KG1 (cell line): ENCODE measurements around the gene CD22.
"Not testable (repeated sequence)": the region's sequence is repeated elsewhere in the genome, so short reads cannot be mapped to it uniquely, and the experiment has no call there.

Source experiments
- DNase-seq: peaks from one replicate; lab custom pipeline; 2025; lab: John Stamatoyannopoulos, UW

The CD22 gene

DNA sequence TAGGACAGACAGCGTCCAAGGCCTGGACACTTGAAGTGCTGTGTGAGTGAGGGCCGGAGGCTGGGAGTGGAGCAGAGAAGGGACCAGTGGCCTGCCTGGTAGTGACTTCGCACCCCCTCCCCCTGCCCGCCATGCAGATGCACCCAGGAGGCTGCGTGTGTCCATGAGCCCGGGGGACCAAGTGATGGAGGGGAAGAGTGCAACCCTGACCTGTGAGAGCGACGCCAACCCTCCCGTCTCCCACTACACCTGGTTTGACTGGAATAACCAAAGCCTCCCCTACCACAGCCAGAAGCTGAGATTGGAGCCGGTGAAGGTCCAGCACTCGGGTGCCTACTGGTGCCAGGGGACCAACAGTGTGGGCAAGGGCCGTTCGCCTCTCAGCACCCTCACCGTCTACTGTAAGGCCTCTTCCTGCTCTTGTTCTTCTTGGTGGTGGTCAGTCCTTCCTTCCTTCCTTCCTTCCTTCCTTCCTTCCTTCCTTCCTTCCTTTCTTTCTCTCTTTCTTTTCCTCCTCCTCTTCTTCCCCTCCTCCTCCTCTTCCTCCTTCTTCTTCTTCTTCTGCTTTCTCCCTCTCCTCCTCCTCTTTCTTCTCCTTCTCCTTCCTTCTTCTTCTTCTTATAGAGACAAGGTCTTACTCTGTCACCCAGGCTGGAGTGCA, 12.7 kb downstream of the CD22 start:
- DNase-seq, result no peak

DNA sequence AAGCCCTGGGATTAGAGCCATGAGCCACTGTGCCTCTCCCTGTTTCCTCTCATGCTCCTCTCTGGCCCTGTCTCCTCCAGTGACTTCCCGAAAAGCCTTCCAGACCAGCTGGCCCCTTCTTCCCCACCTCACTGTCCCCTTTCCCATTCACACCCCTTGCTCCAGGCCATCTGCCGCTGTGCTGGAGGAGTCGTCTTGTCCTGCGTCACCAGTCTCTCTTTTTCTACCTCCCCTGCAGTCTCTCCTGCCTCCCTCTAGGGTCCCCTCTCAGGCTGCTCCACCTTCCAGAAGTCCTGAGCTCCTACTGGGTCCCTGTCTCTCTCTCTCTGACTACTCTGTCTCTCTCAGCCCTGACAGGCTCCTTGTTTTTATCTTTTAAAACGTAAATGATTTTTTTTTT, 13.4 kb downstream of the CD22 start:
- no peak for DNase-seq

DNA sequence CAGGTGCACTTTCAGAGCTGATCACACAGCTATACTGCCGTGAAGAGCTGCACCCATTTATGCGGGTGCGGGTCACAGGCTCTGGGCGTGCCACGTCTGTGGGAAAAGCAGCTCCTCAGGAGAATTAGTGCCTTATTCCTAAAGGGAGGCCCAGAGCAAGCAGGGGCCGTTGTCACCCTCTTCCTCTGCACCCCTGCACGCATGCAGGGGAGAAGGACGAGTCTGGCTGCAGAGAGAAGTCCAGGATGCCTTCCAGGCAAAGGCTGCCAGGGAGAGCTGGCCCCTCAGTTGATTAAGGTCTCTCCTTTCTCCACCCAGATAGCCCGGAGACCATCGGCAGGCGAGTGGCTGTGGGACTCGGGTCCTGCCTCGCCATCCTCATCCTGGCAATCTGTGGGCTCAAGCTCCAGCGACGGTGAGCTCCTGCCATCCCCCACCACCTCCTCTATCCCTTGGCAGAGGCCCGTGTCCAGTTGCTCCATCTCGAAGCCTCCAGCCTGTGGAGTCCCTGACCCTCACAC, 15.6 kb downstream of the CD22 start:
- no peak for DNase-seq

DNA sequence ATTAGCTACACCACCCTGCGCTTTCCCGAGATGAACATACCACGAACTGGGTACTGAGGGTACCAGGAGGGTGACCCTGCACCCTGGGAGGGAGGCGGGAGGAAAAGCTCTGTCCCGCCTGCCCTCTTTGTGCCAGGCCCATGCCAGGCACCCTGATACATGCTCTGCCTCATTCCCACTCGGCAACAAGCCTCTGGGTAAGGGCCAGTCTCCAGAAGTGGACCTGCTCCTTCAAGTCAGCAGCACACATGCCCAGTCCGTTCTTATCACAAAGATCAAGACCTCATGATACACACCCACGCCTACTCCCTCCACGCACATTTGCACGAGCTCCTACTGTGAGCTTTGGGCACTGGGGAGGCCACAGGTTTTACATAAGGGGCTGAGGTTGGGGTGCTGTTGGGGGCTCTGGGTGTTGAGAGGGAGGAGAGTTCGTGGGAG, 16.7 kb downstream of the CD22 start:
- no peak for DNase-seq

DNA sequence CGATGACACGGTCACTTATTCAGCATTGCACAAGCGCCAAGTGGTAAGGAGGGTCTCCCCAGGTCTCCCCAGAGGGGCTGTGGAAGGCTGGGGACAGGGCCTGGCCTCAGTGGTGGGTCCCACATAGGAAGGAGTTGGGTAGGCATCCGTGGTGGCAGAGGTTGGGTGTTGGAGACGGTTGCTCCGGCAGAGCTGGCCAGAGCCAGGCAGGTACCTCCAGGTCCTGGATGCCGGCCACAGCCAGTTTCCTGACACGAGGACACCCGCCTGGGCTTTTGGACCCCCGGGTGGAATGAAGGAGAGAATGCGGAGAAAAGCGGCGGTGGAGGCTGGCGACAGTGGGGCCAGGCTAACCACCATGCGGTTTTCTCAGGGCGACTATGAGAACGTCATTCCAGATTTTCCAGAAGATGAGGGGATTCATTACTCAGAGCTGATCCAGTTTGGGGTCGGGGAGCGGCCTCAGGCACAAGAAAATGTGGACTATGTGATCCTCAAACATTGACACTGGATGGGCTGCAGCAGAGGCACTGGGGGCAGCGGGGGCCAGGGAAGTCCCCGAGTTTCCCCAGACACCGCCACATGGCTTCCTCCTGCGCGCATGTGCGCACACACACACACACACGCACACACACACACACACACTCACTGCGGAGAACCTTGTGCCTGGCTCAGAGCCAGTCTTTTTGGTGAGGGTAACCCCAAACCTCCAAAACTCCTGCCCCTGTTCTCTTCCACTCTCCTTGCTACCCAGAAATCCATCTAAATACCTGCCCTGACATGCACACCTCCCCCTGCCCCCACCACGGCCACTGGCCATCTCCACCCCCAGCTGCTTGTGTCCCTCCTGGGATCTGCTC, 17.4 kb downstream of the CD22 start:
- DNase-seq, result peak; percentile 31

DNA sequence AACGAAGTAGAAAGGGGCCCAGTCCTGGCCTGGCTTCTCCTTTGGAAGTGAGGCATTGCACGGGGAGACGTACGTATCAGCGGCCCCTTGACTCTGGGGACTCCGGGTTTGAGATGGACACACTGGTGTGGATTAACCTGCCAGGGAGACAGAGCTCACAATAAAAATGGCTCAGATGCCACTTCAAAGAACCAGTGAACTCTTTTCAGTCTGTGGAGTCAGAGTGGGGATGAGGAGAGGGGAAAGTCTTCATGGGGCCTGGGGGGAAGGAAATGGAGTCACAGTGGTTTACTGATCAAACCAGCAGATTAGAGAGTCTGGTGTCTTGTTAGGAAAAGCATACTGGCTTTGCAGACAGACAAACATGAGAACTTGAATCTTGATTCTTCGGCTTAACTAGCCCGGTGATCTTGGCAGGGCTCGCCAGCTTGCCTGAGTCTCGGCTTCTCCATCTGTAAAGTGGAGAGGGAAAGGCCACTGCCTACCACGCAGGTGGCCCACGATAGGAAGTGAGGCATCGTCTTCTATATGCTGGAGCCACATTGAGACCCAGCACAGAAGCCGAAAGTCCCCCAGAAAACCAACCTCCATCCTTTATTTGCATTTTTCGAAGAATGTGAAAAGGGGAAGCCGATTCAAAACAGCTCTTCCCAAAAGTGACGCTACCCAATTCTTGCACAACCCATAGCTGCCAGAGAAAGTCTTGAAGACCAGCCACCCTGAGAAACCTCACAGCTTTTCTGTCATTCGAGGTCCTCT, 18.4 kb downstream of the CD22 start, which contains the start of gene FFAR1:
TSS of gene FFAR1 (plus strand) at position 732 of the 759 bp plus-strand sequence. CDS start 3,650 bp downstream, outside the sequence.
- DNase-seq, result peak; percentile 53

DNA sequence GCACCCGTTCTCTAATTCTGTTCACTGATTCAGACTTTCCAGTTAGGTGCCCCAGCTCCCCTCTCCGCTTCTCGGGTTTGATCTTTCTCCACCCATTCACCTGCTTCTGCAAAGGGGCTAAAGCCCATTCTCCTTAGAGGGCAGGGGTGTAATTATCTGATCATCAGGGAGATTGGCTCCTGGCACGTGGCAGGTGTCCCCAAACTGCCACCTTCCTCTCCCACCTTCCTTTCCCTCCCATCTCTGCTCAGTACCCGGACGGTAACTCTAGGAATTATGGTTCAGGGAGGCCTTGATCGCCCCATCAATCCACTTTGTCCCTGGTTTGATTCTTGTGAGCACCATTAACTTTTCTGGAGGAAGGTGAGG, 18.9 kb downstream of the CD22 start:
- DNase-seq, result no peak

DNA sequence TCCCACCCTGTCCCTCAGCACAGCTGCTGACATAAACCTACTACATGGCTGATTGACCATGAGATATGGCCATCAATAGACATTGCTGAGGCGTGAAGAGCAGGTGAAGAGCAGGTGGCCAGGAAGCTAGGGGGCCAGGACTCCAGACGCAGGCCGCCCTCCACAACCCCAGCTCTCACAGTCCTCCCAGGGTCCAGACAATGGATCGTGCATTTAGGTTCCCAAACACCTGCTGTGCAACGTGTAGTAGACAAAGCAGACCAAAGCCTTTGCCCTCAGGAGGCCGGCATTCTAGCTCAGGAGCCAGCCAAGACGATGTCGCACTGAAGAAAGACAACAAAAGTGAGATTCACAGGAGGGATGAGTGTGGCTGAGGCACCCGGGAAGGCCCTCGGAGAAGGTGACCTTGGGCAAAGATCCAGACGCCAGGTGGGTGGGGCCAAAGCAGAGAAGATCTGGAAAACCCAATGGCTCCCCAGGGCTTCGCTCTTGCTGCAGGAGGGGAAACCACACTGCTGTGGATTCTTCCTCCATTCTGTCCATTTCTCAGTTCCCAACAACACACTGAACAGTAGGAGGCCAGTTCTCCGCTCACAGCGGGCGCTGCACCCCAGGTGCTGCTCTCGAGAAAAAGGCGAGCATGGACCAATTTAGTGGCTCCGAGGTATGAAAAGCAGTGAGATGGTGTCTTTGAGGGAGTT, 20.1 kb downstream of the CD22 start:
- DNase-seq, result no peak

DNA sequence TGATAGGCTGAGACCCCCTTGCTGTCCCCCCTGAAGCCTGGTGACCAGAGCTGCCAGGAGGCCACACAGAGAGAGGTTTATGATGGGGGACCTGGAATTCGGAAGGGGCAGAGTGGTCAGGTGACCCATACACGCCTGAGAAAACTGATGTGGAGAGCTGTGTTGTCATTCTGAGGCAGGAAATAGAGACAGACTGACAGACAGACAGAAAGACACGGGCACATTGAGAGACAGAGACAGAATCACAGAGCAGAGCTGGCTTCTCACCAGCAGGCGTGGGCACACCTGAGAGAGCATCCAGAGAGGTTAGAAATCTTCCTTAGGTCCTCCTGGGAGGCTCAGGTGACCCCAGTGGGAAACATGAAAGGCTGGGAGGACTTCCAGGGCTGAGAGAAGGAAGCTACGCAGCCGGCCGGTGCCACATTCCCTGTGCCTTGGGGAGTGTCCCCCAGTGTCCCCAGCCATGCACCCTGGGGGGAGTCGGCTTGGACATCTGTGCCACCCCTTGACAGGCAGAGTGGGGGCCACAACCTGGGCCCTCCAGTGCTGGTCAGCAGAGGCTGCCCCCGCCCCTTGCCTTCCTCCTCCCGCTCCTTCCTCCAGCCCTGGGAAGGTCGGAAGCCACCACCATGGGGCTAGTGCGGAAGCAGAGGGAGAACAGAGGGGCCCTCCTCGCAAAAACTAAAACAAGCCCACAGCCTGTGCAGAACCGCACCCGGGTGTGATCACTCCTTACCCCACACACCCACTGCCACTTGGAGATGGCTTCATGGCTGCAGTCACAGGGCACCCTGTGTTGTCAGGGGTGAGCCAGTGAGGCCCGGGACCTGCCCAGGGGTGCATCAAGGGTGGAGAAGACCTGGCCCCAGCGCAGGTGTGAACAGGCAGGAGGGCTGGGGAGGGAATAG, 20.9 kb downstream of the CD22 start:
- DNase-seq, result no peak

DNA sequence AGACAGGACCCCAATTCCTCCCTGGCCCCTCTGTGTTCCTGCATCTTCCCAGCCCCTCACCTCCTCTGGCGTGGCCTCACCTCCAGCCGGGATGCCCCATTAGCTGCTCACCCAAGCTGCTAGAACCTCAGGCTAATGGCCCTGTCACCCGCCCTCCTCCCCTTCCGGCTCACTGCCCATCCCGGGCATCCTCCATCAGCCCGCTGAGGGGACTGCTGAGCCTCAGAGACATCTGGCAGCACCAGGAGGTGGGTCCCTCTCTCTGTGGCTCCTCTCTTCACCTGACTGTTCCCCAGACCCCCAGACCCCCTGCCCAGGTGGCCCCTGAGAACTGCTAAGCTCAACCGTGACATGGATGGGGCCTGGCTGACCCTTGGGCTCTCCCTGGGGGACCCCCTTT, 21.6 kb downstream of the CD22 start:
- no peak for DNase-seq

DNA sequence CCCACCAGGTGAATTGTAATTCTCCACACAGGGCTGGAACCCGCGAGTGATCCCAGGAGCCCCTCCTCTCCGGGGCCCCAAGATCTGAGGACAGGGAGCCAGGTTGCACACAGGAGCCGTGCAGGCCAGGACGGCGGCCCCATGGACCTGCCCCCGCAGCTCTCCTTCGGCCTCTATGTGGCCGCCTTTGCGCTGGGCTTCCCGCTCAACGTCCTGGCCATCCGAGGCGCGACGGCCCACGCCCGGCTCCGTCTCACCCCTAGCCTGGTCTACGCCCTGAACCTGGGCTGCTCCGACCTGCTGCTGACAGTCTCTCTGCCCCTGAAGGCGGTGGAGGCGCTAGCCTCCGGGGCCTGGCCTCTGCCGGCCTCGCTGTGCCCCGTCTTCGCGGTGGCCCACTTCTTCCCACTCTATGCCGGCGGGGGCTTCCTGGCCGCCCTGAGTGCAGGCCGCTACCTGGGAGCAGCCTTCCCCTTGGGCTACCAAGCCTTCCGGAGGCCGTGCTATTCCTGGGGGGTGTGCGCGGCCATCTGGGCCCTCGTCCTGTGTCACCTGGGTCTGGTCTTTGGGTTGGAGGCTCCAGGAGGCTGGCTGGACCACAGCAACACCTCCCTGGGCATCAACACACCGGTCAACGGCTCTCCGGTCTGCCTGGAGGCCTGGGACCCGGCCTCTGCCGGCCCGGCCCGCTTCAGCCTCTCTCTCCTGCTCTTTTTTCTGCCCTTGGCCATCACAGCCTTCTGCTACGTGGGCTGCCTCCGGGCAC, 22.6 kb downstream of the CD22 start:
- no peak for DNase-seq

DNA sequence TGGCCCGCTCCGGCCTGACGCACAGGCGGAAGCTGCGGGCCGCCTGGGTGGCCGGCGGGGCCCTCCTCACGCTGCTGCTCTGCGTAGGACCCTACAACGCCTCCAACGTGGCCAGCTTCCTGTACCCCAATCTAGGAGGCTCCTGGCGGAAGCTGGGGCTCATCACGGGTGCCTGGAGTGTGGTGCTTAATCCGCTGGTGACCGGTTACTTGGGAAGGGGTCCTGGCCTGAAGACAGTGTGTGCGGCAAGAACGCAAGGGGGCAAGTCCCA, 23.1 kb downstream of the CD22 start:
- no peak for DNase-seq

DNA sequence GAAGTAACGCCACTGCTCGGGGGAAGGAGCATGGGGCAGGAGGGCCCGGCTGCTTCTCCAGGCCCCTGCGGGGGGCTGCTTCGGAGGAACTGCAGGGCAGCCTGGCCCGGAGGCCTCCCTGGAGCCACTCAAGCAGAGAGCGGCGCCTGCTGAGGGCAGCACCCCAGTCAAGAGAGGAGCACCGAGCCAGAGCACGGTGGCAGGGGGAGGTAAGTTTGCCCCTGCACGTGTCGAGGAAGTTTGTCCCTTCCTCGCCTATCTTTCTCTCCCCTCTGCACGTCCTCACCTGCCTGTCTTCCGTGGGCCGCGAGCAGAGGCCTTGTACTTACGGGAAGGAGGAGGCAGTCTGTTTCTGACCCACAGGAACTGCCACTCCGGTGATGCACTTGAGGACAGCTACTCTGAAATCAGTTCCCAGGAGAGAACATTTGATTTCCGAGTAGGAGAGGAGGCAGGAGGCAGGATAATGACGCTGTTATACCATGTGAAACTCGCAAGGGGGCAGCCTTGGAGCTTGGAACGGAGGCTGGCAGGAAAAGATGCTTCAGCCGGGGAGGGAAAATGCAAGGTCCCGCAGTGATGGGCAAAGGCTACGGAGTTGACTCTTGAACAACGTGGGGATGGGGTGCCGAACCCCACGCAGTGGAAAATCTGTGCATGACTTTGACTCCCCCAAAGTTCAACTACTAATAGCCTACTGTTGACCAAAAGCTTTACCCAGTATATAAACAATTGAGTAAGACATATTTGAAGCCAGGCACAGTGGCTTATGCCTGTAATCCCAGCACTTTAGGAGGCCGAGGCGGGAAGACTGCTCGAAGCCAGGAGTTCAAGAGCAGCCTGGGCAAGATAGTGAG, 23.7 kb downstream of the CD22 start:
- DNase-seq, result peak; percentile 66

DNA sequence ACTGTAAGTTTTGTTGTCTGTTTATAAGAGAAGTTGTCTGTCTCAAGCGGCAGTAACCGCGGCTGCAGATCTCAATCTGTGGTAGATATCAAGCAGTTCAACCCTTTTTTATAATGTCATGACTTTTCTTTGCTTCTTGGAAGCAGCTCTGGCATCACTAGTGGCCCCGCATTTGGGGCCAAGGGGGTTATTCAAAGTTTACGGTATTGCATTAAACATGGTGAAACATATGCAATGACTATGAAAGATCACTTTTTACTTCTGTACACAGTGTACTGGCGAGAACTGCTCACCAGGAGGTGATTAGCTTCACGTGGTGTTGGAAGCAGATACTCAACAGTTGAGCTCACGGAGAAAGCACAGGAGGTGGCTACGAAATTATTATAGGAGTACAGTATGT, 24.6 kb downstream of the CD22 start:
- no peak for DNase-seq

DNA sequence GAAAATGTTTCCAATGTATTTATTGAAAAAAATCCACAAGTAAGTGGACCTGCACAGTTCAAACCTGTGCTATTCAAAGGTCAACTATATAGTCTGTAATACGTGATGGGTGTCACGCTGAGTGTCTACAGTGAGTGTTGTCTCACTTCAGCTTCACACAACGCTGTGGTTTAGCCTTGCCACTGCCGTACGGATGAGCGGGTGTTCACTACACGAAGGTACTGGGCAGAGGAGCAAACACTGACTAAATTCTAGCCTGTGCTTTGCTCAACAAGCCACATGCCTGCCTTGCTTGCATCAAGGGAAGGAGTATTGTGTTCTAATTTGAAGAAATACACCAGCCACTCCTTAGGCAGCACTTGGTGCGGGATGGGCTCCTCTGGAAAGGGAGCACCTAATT, 25.9 kb downstream of the CD22 start:
- no peak for DNase-seq

DNA sequence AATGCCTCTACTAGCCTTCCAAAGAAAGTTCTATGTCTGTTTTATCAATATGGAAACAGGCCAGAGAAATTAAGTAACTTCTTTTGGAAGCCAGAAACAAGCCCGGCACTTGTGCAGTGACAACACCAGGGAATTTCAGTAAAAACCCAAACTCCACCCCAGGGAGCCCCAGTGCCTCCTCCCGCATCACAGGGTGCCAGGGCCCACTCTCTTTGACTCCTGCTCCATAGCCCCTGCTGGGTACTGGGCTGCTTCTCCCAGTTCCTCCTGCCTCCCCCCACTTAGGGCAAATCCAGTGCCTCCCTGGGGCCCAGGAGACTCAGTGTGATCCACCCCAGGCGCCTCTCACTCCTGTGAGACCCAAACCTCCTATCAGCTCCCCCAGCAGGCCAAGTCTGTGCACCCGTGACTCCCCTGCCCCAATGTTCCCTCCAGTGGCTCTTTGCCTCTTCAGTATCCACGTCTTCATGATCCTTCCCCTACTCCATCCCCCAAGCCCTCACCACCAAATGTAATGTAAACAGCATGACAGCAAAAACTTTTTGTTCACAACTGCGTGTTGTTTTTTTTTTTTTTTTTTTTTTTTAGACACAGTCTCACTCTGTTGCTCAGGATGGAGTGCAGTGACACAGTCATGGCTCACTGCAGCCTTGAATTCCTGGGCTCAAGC, 26.9 kb downstream of the CD22 start:
- DNase-seq, result no peak

DNA sequence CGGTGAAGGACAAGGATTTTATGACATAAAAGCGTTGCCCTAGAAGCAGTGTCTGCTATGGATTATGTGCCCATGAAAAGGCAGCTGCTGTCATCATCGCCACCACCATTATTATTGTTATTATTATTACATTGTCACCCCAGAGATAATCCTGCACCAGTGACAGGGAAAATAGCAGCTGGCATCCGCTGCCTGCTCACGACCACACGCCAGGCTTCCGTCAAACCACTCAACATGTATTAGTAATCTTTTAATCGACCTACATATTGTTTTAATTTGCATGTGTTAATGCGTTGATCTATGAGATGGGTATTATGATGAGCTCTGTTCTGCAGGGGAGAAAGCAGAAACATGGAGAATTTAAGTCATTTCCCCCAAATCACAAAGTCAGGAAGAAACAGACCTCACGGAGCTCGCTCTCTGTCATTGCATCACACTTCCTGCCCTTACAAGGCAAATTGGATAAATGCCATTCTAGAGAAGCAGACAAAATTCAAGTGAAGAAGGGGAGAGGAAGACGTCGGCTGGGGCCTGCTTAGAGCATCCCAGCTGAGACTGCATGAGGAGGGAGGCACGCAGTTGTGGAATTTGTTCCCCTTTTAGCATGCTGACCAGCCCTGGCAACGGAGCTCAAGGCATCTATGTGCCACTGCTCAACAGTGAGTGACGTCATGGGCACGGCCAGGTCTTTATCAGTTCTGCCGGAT, 29.0 kb downstream of the CD22 start, which contains the start of gene FFAR3:
TSS of gene FFAR3 (plus strand) at position 594 of the 707 bp plus-strand sequence. CDS start 431 bp downstream, outside the sequence.
- DNase-seq, result no peak

DNA sequence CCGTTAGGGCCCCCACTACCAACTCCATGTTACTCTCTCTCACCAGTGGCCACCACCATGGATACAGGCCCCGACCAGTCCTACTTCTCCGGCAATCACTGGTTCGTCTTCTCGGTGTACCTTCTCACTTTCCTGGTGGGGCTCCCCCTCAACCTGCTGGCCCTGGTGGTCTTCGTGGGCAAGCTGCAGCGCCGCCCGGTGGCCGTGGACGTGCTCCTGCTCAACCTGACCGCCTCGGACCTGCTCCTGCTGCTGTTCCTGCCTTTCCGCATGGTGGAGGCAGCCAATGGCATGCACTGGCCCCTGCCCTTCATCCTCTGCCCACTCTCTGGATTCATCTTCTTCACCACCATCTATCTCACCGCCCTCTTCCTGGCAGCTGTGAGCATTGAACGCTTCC, 29.8 kb downstream of the CD22 start:
- DNase-seq, result not testable (repeated sequence)
